Measurements from ENCODE around the gene ST14.

Gene ST14

DNA sequence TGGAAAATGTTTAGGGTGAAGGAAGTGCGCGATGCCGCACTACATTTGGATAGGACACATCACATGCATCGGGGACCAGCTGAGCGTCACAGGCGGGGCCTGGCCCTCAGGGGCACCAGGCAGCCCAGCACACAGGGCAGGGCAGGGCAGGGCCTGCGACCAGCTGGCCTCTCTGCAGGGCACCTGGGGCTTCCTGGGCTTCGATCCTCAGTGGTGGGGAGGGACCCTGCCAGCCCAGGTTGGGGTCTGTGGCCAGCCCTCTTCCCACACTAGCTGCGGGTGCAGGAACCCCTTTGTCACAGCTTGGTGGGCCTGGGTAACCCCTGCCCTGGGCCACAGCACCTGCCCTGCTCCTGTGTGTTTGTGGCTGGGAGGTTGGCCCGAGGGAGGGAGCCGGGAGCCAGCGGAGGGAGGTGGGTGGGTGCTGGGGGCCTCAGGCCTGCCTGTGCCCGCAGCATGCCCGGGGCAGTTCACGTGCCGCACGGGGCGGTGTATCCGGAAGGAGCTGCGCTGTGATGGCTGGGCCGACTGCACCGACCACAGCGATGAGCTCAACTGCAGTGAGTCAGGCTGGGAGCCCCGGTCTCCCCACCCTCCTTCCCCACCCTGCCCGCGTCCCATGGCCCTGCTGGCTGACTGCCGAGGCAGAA lies 37.9 kb downstream of the ST14 start:
- TF ChIP-seq, protein P1, sequence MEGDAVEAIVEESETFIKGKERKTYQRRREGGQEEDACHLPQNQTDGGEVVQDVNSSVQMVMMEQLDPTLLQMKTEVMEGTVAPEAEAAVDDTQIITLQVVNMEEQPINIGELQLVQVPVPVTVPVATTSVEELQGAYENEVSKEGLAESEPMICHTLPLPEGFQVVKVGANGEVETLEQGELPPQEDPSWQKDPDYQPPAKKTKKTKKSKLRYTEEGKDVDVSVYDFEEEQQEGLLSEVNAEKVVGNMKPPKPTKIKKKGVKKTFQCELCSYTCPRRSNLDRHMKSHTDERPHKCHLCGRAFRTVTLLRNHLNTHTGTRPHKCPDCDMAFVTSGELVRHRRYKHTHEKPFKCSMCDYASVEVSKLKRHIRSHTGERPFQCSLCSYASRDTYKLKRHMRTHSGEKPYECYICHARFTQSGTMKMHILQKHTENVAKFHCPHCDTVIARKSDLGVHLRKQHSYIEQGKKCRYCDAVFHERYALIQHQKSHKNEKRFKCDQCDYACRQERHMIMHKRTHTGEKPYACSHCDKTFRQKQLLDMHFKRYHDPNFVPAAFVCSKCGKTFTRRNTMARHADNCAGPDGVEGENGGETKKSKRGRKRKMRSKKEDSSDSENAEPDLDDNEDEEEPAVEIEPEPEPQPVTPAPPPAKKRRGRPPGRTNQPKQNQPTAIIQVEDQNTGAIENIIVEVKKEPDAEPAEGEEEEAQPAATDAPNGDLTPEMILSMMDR (IDR thresholded peaks at IDR 0.05; ENCODE audit: borderline replicate concordance, control extremely low read depth, extremely low read depth, insufficient read depth, missing control alignments): no peak
- no peak for DNase-seq (ENCODE audit: low spot score)
- in situ Hi-C loops (cut with MboI; ENCODE audit: low sequenced_read_pairs, unreplicated experiment): no loop called here

DNA sequence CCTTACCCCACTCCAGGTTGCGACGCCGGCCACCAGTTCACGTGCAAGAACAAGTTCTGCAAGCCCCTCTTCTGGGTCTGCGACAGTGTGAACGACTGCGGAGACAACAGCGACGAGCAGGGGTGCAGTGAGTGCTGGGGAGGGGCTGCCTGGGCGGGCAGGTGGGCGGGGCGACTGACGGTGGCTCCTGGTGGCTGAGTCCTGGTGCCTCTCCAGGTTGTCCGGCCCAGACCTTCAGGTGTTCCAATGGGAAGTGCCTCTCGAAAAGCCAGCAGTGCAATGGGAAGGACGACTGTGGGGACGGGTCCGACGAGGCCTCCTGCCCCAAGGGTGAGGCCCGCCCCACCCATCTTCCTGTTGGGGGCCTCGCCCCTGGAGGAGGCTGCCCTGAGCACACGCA lies 38.7 kb downstream of the ST14 start:
- TF ChIP-seq, protein P1 (IDR thresholded peaks at IDR 0.05; ENCODE audit: borderline replicate concordance, control extremely low read depth, extremely low read depth, insufficient read depth, missing control alignments): no peak
- in situ Hi-C loops (cut with MboI; ENCODE audit: low sequenced_read_pairs, unreplicated experiment): no loop called here
- DNase-seq (ENCODE audit: low spot score): no peak

GRCh38 chr11:130198964-130199363 lies 39.4 kb downstream of the ST14 start:
- TF ChIP-seq, protein P1 (IDR thresholded peaks at IDR 0.05; ENCODE audit: borderline replicate concordance, control extremely low read depth, extremely low read depth, insufficient read depth, missing control alignments): no peak
- in situ Hi-C loops (cut with MboI; ENCODE audit: low sequenced_read_pairs, unreplicated experiment): no loop called here
- no peak for DNase-seq (ENCODE audit: low spot score)

- TF ChIP-seq, protein P1 (IDR thresholded peaks at IDR 0.05; ENCODE audit: borderline replicate concordance, control extremely low read depth, extremely low read depth, insufficient read depth, missing control alignments): no peak
- in situ Hi-C loops (cut with MboI; ENCODE audit: low sequenced_read_pairs, unreplicated experiment): loop anchor here (25.0 kb wide), 1 partner anchor 663 kb away; no protein-coding TSS in a partner anchor
- no peak for DNase-seq (ENCODE audit: low spot score)
Observed at GRCh38 chr11:130199792-130200191, 40.2 kb downstream of the ST14 start.

- in situ Hi-C loops (cut with MboI; ENCODE audit: low sequenced_read_pairs, unreplicated experiment): loop anchor here (25.0 kb wide), 1 partner anchor 661 kb away; no protein-coding TSS in a partner anchor
- TF ChIP-seq, protein P1 (IDR thresholded peaks at IDR 0.05; ENCODE audit: borderline replicate concordance, control extremely low read depth, extremely low read depth, insufficient read depth, missing control alignments): no peak
- no peak for DNase-seq (ENCODE audit: low spot score)
Observed at GRCh38 chr11:130201026-130201425, 41.4 kb downstream of the ST14 start.

- no peak for DNase-seq (ENCODE audit: low spot score)
- TF ChIP-seq, protein P1 (IDR thresholded peaks at IDR 0.05; ENCODE audit: borderline replicate concordance, control extremely low read depth, extremely low read depth, insufficient read depth, missing control alignments): no peak
- in situ Hi-C loops (cut with MboI; ENCODE audit: low sequenced_read_pairs, unreplicated experiment): loop anchor here (25.0 kb wide), 1 partner anchor 660 kb away; no protein-coding TSS in a partner anchor
Observed at GRCh38 chr11:130202009-130202817, 42.6 kb downstream of the ST14 start.
